Sigmoid colon (tissue), 7 donors: Measurements from ENCODE around the gene ZNF595. TPM values are rescaled to one million over a fixed set of nuclear protein-coding genes. Genes with fewer than 3 reads are reported as not detected.
"Not testable (repeated sequence)": the region's sequence is repeated elsewhere in the genome, so short reads cannot be mapped to it uniquely, and the experiment has no call there.

Source experiments
- DNase-seq: peaks from one replicate; pipeline ENCODE4 v3.0.0-alpha.2; 2019
- H3K27ac ChIP-seq, 4 donors: fragments of 200-600 bp; sonication (generic); one replicate each; pipeline ENCODE4 v1.5.1; 2016 to 2019; ENCODE audit warnings: mild to moderate bottlenecking in 1 of 4
- H3K27me3 ChIP-seq, 3 donors: fragments of 200-600 bp; sonication (generic); one replicate each; pipeline ENCODE4 v1.5.1; 2019; ENCODE audit warnings: mild to moderate bottlenecking in 1 of 3
- H3K36me3 ChIP-seq, 4 donors: fragments of 200-600 bp; sonication (generic); one replicate each; pipeline ENCODE4 v1.5.1; 2016 to 2019
- H3K4me1 ChIP-seq, 4 donors: fragments of 200-600 bp; sonication (generic); one replicate each; pipeline ENCODE4 v1.5.1; 2017 to 2019
- H3K4me3 ChIP-seq, 4 donors: fragments of 200-600 bp; sonication (generic); one replicate each; pipeline ENCODE4 v1.5.1; 2017 to 2019; ENCODE audit warnings: mild to moderate bottlenecking in 2 of 4, moderate library complexity in 1 of 4
- H3K9me3 ChIP-seq, 4 donors: fragments of 200-600 bp in 3 of 4; sonication (generic) in 3 of 4; one replicate each; pipeline versions ENCODE4 v1.5.1 to v1.6.1; 2013 to 2019
- CTCF ChIP-seq, 4 experiments: fragments of 450-650 bp in 3 of 4; fragments of 200-600 bp in 1 of 4; IDR thresholded peaks; one replicate each; pipeline ENCODE4 v1.5.1; 2016 to 2019; ENCODE audit warnings: antibody characterized with exemption in 4 of 4, mild to moderate bottlenecking in 3 of 4, moderate library complexity in 2 of 4
- EP300 ChIP-seq, 4 donors: sonication (generic); formaldehyde crosslinking; IDR thresholded peaks; one replicate each; pipeline ENCODE4 v1.6.1; 2017; ENCODE audit warnings: antibody characterized with exemption in 4 of 4
- POLR2A ChIP-seq, 2 donors: fragments of 450-650 bp; IDR thresholded peaks; one replicate each; pipeline ENCODE4 v1.6.1; 2016; ENCODE audit warnings: antibody characterized with exemption in 2 of 2, mild to moderate bottlenecking in 2 of 2, moderate library complexity in 2 of 2
- POLR2AphosphoS5 ChIP-seq, 4 donors: sonication (generic); formaldehyde crosslinking; IDR thresholded peaks; one replicate each; pipeline ENCODE4 v1.6.1; 2017; ENCODE audit warnings: antibody characterized with exemption in 4 of 4
- WGBS, 2 donors: extraction: QIAGEN DNeasy Blood & Tissue Kit; methylation state at CpG; one replicate each; pipeline ENCODE4 v1.1.7; 2013; 5-methylcytosine and 5-hydroxymethylcytosine counted together
- intact Hi-C: fragments of 100-400 bp; cut with DNase I; formaldehyde crosslinking; loops from one replicate; pipeline ENCODE4 v1.15.1; 2023
- polyA plus RNA-seq, 3 donors: library from polyadenylated mRNA; stranded (reverse); fragments of 200-250 nt; gene quantifications; one replicate each; pipeline ENCODE4 v1.2.3, GENCODE V29; 2013
- total RNA-seq, 4 donors: library from RNA; depleted of rRNA; stranded (reverse); fragments of >200 nt; gene quantifications; one replicate each; pipeline ENCODE4 v1.1.0, GENCODE V29; 2016
- donor health status: healthy with polysubstance abuse.
- donor health status: Bipolar disorder and iron deficiency.
- donor health status: healthy.

ZNF595 gene
- total and polyA plus RNA-seq, 7 donors, result 2.5 to 47.2 (median 27.1) TPM

GRCh38 chr4:71830-72229, 18.7 kb downstream of the ZNF595 start:
- 91 to 98% methylated on average over 1 of the region's 1 CpG for WGBS, 2 donors
- H3K9me3 ChIP-seq, result peaks cover 12 to 41% (median 20%) of the 10 kb centered on the region in 4 donors

GRCh38 chr4:85951-86350, 32.8 kb downstream of the ZNF595 start:
- H3K4me1 ChIP-seq, result no peaks in the 10 kb centered on the region
- peaks cover 22 to 78% (median 34%) of the 10 kb centered on the region in 4 donors for H3K36me3 ChIP-seq
- TF ChIP-seq CTCF (IDR thresholded peaks at IDR 0.05), result no peak
- no peak for TF ChIP-seq EP300 (IDR thresholded peaks at IDR 0.05)
- no peak for TF ChIP-seq POLR2AphosphoS5 (IDR thresholded peaks at IDR 0.05)
- TF ChIP-seq POLR2A (IDR thresholded peaks at IDR 0.05), result no peak
- intact Hi-C loops, result no loop called here
- H3K4me3 ChIP-seq, result no peak overlapping the region
- no peak overlapping the region for H3K27ac ChIP-seq
- H3K9me3 ChIP-seq, result peaks cover 41 to 84% (median 54%) of the 10 kb centered on the region in 4 donors
- H3K27me3 ChIP-seq, result no peaks in the 10 kb centered on the region
- DNase-seq, result no peak
- 97 to 98% methylated on average over 3 of the region's 3 CpGs for WGBS, 2 donors

More at GRCh38 chr4:71830-72229, 18.7 kb downstream of the ZNF595 start:
- intact Hi-C loops, result no loop called here
- no peaks in the 10 kb centered on the region for H3K4me1 ChIP-seq
- H3K27ac ChIP-seq, result no peak overlapping the region
- no peak for DNase-seq
- H3K36me3 ChIP-seq, result peaks cover 0 to 57% (median 19%) of the 10 kb centered on the region in 4 donors
- TF ChIP-seq POLR2A (IDR thresholded peaks at IDR 0.05) (no peak), EP300 (IDR thresholded peaks at IDR 0.05) (no peak), POLR2AphosphoS5 (IDR thresholded peaks at IDR 0.05) (no peak), CTCF (IDR thresholded peaks at IDR 0.05) (no peak)
- H3K27me3 ChIP-seq, result no peaks in the 10 kb centered on the region
- H3K4me3 ChIP-seq, result no peak overlapping the region

GRCh38 chr4:86559-87324, 33.6 kb downstream of the ZNF595 start:
- H3K27me3 ChIP-seq, intact Hi-C loops, H3K4me3 ChIP-seq, DNase-seq, H3K4me1 ChIP-seq, H3K27ac ChIP-seq: not testable (repeated sequence)
- peaks cover 19 to 73% (median 30%) of the 10 kb centered on the region in 4 donors for H3K36me3 ChIP-seq
- peaks cover 40 to 82% (median 57%) of the 10 kb centered on the region in 4 donors for H3K9me3 ChIP-seq
- WGBS, 2 donors, result 97% methylated on average over 7 of the region's 7 CpGs

GRCh38 chr4:98386-98785, 45.3 kb downstream of the ZNF595 start:
- no peak overlapping the region for H3K27ac ChIP-seq
- peaks cover 0 to 8% (median 0%) of the 10 kb centered on the region in 4 donors for H3K36me3 ChIP-seq
- no peaks in the 10 kb centered on the region for H3K27me3 ChIP-seq
- intact Hi-C loops, result no loop called here
- WGBS, 2 donors, result 77 to 90% methylated on average over 1 of the region's 1 CpG
- no peaks in the 10 kb centered on the region for H3K4me1 ChIP-seq
- no peak for TF ChIP-seq POLR2AphosphoS5 (IDR thresholded peaks at IDR 0.05)
- TF ChIP-seq POLR2A (IDR thresholded peaks at IDR 0.05), result no peak
- TF ChIP-seq CTCF (IDR thresholded peaks at IDR 0.05), result no peak
- no peak for TF ChIP-seq EP300 (IDR thresholded peaks at IDR 0.05)
- H3K4me3 ChIP-seq, result no peak overlapping the region
- DNase-seq, result no peak
- H3K9me3 ChIP-seq, result peaks cover 14 to 51% (median 46%) of the 10 kb centered on the region in 4 donors

GRCh38 chr4:99863-100262, 46.7 kb downstream of the ZNF595 start:
- WGBS, 2 donors, result 85% methylated on average over 5 of the region's 5 CpGs
- no peak for TF ChIP-seq CTCF (IDR thresholded peaks at IDR 0.05)
- no peak for TF ChIP-seq POLR2A (IDR thresholded peaks at IDR 0.05)
- no peak for TF ChIP-seq EP300 (IDR thresholded peaks at IDR 0.05)
- TF ChIP-seq POLR2AphosphoS5 (IDR thresholded peaks at IDR 0.05), result no peak
- H3K4me3 ChIP-seq, result no peak overlapping the region
- intact Hi-C loops, result no loop called here
- peaks cover 0 to 8% (median 0%) of the 10 kb centered on the region in 4 donors for H3K36me3 ChIP-seq
- H3K27me3 ChIP-seq, result no peaks in the 10 kb centered on the region
- DNase-seq, result no peak
- H3K4me1 ChIP-seq, result no peaks in the 10 kb centered on the region
- no peak overlapping the region for H3K27ac ChIP-seq
- peaks cover 12 to 39% (median 33%) of the 10 kb centered on the region in 4 donors for H3K9me3 ChIP-seq
